RWPE2 (cell line): ENCODE results near the gene SMS.

Source experiments
- ATAC-seq: fragments of 200-7000 bp; cut with Tn5 transposase; 3 replicates; pipeline ENCODE4 v1.9.1; 2021; ENCODE audit warnings: low read depth
- DNase-seq: peaks from one replicate; pipeline ENCODE4 v3.0.0-alpha.2; 2020; ENCODE audit warnings: low spot score
- H3K27ac ChIP-seq: fragments of 450-650 bp; 2 replicates; pipeline ENCODE4 v1.5.1; 2017; ENCODE audit warnings: mild to moderate bottlenecking; ENCODE audit not compliant: poor library complexity, severe bottlenecking
- H3K27me3 ChIP-seq: fragments of 250-450 bp; sonication (Bioruptor Pico); 2 replicates; pipeline ENCODE4 v1.5.1; 2021; ENCODE audit warnings: mild to moderate bottlenecking, moderate library complexity; ENCODE audit not compliant: insufficient read depth, poor library complexity, severe bottlenecking
- H3K36me3 ChIP-seq: fragments of 250-450 bp; sonication (Bioruptor Pico); 2 replicates; pipeline ENCODE4 v1.5.1; 2020; ENCODE audit warnings: low read depth, mild to moderate bottlenecking, moderate library complexity
- H3K4me1 ChIP-seq: fragments of 250-450 bp; sonication (Bioruptor Pico); 2 replicates; pipeline ENCODE4 v1.5.1; 2021; ENCODE audit warnings: mild to moderate bottlenecking, moderate library complexity; ENCODE audit not compliant: insufficient read depth, poor library complexity, severe bottlenecking
- H3K4me3 ChIP-seq: fragments of 250-450 bp; sonication (Bioruptor Pico); 2 replicates; pipeline ENCODE4 v1.5.1; 2021; ENCODE audit warnings: mild to moderate bottlenecking, moderate library complexity; ENCODE audit not compliant: severe bottlenecking
- H3K9me3 ChIP-seq: fragments of 250-450 bp; sonication (Bioruptor Pico); 2 replicates; pipeline ENCODE4 v1.5.1; 2021; ENCODE audit warnings: mild to moderate bottlenecking, moderate library complexity; ENCODE audit not compliant: severe bottlenecking
- TF ChIP-seq, protein P1 (sequence below): fragments of 450-650 bp; IDR thresholded peaks from one replicate; pipeline ENCODE4 v1.5.1; 2017; ENCODE audit warnings: mild to moderate bottlenecking, moderate library complexity; ENCODE audit not compliant: poor library complexity, severe bottlenecking

SMS gene

DNA sequence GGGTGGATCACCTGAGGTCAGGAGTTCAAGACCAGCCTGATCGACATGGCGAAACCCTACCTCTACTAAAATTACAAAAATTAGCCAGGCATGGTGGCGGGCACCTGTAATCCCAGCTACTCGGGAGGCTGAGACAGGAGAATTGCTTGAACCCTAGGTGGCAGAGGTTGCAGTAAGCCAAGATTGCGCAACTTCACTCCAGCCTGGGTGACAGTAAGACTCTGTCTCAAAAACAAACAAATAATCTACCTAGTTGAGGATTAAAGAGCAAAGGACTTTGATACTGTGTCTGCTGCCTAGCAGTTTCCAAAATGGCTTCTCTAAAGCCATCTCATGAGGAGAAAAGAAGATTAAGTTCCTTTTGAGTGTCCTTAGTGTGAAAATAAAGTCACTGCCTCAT is 37.8 kb downstream of the SMS start:
- H3K27me3 ChIP-seq = no peaks in the 10 kb centered on the region
- H3K27ac ChIP-seq = no peak overlapping the region
- H3K36me3 ChIP-seq = peaks cover 65% of the 10 kb centered on the region
- peaks cover 5% of the 10 kb centered on the region for H3K4me1 ChIP-seq
- no peak overlapping the region for H3K4me3 ChIP-seq
- ATAC-seq (no peak), DNase-seq (no peak)
- no peaks in the 10 kb centered on the region for H3K9me3 ChIP-seq
- TF ChIP-seq, protein P1, sequence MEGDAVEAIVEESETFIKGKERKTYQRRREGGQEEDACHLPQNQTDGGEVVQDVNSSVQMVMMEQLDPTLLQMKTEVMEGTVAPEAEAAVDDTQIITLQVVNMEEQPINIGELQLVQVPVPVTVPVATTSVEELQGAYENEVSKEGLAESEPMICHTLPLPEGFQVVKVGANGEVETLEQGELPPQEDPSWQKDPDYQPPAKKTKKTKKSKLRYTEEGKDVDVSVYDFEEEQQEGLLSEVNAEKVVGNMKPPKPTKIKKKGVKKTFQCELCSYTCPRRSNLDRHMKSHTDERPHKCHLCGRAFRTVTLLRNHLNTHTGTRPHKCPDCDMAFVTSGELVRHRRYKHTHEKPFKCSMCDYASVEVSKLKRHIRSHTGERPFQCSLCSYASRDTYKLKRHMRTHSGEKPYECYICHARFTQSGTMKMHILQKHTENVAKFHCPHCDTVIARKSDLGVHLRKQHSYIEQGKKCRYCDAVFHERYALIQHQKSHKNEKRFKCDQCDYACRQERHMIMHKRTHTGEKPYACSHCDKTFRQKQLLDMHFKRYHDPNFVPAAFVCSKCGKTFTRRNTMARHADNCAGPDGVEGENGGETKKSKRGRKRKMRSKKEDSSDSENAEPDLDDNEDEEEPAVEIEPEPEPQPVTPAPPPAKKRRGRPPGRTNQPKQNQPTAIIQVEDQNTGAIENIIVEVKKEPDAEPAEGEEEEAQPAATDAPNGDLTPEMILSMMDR = no peak

DNA sequence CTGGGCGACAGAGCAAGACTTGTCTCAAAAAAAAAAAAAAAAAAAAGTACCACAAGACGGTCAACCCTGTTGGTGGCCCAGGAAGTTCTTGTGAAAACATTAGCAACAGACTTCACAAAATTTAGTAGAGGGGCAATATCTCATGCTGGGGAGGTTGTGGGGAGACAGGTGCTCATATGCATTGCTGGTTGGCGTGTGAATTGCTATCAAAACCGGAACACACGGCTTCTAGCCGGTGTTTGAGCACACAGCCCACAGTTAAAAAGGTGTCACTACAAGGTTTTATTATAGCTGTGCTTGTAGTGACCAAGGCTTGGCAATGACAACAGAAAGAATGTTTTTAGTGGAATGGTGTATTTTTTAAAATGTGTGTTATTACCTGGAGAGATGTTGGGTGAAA is 41.8 kb downstream of the SMS start:
- Histone ChIP-seq H3K4me1 (peaks cover 3% of the 10 kb centered on the region), H3K4me3 (no peak overlapping the region)

DNA sequence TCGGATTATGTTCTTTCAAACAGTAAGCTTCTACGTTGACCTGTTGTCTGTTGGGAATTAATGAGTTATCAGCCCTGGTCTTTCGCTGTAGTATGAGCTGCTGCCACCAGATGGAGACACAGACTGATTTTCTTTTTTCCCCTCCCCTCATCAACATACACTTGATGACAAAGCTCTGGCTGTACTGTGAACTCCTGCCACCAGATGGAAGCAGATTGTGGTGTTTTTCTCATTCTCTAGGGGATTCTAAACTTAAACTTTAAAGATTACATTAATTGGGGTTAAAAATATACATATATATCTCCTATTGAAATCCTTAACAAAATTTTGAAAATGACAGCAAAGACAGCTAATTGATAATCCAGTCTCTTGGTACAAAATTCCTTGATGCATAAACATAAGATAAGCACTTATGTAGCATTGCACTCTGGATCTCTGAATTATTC is 44.8 kb downstream of the SMS start:
- Histone ChIP-seq H3K27ac (no peak overlapping the region), H3K36me3 (peaks cover 61% of the 10 kb centered on the region), H3K27me3 (no peaks in the 10 kb centered on the region), H3K9me3 (no peaks in the 10 kb centered on the region), H3K4me1 (peaks cover 3% of the 10 kb centered on the region), H3K4me3 (no peak overlapping the region)
- DNase-seq (no peak), ATAC-seq (peak; percentile 80)
- TF ChIP-seq, protein P1 = peak; percentile 86

More for the DNA sequence above, 41.8 kb downstream of the SMS start:
- H3K27me3 ChIP-seq = no peaks in the 10 kb centered on the region
- H3K27ac ChIP-seq = no peak overlapping the region
- TF ChIP-seq, protein P1 = no peak
- ATAC-seq (no peak), DNase-seq (no peak)
- peaks cover 53% of the 10 kb centered on the region for H3K36me3 ChIP-seq
- H3K9me3 ChIP-seq = no peaks in the 10 kb centered on the region

DNA sequence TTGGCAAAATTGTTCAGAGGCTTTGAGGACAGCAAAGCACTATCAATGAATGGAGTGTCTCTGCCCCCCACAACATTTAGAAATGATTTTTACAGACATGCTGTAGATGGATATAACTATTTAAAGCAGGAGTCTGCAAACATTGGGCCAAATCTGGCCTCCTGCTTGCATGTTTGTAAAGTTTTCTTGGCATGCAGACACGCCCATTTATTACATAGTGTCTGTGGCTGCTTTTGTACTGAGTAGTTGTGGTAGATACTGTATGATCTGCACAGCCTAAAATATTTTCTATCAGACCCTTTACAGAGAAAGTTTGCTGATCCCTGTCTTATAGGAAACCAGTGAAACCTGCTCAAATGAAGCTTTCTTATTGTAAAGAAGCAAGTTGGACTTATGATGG is 46.1 kb downstream of the SMS start:
- peaks cover 65% of the 10 kb centered on the region for H3K36me3 ChIP-seq
- H3K4me3 ChIP-seq = no peak overlapping the region
- DNase-seq (no peak), ATAC-seq (no peak)
- no peaks in the 10 kb centered on the region for H3K9me3 ChIP-seq
- TF ChIP-seq, protein P1 = no peak
- H3K4me1 ChIP-seq = peaks cover 3% of the 10 kb centered on the region
- H3K27me3 ChIP-seq = no peaks in the 10 kb centered on the region
- peak overlapping the region; percentile 24 for H3K27ac ChIP-seq

DNA sequence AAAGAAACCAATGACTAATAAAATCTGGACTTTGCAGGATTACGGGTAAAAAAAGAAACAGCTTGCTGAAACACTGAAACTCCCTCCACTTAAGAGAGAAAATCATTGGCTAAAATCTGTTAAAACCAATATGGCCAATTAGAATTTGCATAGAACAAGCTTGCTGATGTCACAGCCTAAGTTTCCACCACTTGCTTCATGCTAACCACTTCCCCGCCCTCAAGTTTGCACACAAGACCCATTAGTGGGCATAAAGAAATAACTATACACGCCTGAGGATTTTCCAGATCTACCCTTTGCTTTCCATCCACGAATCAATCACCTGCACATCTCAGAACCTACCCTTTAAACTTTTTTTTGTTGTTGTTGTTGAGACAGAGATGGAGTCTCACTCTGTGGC is 48.9 kb downstream of the SMS start:
- H3K4me1 ChIP-seq = peaks cover 3% of the 10 kb centered on the region
- ATAC-seq = no peak

More for the DNA sequence above, 48.9 kb downstream of the SMS start:
- Histone ChIP-seq H3K36me3 (peaks cover 81% of the 10 kb centered on the region), H3K27me3 (no peaks in the 10 kb centered on the region), H3K9me3 (no peaks in the 10 kb centered on the region), H3K4me3 (no peak overlapping the region), H3K27ac (no peak overlapping the region)
- TF ChIP-seq, protein P1 = no peak
- DNase-seq = no peak
